Muscle layer of duodenum (tissue), 2 donors: ENCODE measurements around the gene PTGDR.

Experiments
- H3K27ac ChIP-seq: one replicate; pipeline ENCODE4 v1.7.0; 2013; ENCODE audit warnings: mild to moderate bottlenecking, low read length
- H3K27me3 ChIP-seq: one replicate; pipeline ENCODE4 v1.7.0; 2013; ENCODE audit warnings: low read depth, mild to moderate bottlenecking, control low read depth, low read length
- H3K36me3 ChIP-seq, 2 donors: one replicate each; pipeline ENCODE4 v1.7.0; 2013; ENCODE audit warnings: low read length in 2 of 2, control low read depth in 1 of 2, mild to moderate bottlenecking in 1 of 2; ENCODE audit not compliant: insufficient read depth in 2 of 2, control insufficient read depth in 1 of 2
- H3K4me1 ChIP-seq, 2 donors: one replicate each; pipeline ENCODE4 v1.7.0; 2013; ENCODE audit warnings: low read length in 2 of 2, mild to moderate bottlenecking in 2 of 2, control low read depth in 1 of 2, moderate library complexity in 1 of 2; ENCODE audit not compliant: insufficient read depth in 2 of 2, control insufficient read depth in 1 of 2
- H3K4me3 ChIP-seq, 2 donors: one replicate each; pipeline ENCODE4 v1.7.0; 2013; ENCODE audit warnings: low read length in 2 of 2, low read depth in 1 of 2, mild to moderate bottlenecking in 1 of 2
- H3K9me3 ChIP-seq, 2 donors: one replicate each; pipeline ENCODE4 v1.7.0; 2013; ENCODE audit warnings: low read length in 2 of 2, control low read depth in 1 of 2, mild to moderate bottlenecking in 1 of 2; ENCODE audit not compliant: control insufficient read depth in 1 of 2
- donor health status: healthy.

The PTGDR gene

DNA sequence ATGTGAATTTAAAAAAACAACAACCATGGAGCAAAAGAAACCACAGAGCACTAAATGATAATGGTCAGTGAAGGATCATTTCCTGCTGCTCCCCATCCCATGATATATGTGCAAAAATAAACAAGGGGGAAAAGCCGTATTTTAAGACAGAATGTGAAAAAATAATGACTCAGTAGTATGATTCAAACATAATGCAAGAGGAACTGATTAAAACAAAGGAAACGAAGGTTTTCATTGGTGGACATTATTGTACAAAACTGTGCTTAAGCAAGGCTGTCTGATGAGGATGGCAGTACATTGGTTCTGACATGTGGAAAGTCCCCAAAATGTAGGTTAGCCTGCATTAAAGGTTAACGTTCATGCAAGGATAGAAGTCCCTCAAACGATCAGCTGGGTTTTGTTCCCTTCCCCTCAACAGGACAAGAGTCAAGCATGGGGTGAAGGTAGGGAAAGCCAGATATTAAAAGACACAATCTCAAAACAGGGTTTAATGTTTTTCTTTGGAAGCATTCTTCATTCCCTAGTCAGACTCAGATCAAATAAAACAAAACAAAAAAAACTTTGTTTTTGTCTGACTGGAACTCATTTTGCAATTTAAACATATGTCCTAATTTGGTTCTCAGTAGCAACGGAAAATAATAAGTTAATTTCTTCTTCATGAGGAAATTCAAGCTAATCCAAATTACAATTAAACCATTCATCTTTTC is 26.3 kb upstream of the PTGDR start:
- Histone ChIP-seq H3K27ac (no peak overlapping the region), H3K4me1 (no peaks in the 10 kb centered on the region), H3K27me3 (no peaks in the 10 kb centered on the region), H3K9me3 (no peaks in the 10 kb centered on the region), H3K36me3 (peaks cover 0 to 4% of the 10 kb centered on the region in 2 donors), H3K4me3 (no peak overlapping the region)

- Histone ChIP-seq H3K27ac (no peak overlapping the region), H3K4me1 (no peaks in the 10 kb centered on the region), H3K4me3 (no peak overlapping the region), H3K9me3 (no peaks in the 10 kb centered on the region), H3K36me3 (peaks cover 0 to 4% of the 10 kb centered on the region in 2 donors), H3K27me3 (no peaks in the 10 kb centered on the region)
Observed at GRCh38 chr14:52244328-52244727, 23.2 kb upstream of the PTGDR start.

- Histone ChIP-seq H3K27me3 (no peaks in the 10 kb centered on the region), H3K9me3 (no peaks in the 10 kb centered on the region), H3K4me1 (no peaks in the 10 kb centered on the region), H3K36me3 (peaks cover 0 to 4% of the 10 kb centered on the region in 2 donors), H3K4me3 (no peak overlapping the region), H3K27ac (no peak overlapping the region)
Observed at GRCh38 chr14:52244997-52245396, 22.5 kb upstream of the PTGDR start.

DNA sequence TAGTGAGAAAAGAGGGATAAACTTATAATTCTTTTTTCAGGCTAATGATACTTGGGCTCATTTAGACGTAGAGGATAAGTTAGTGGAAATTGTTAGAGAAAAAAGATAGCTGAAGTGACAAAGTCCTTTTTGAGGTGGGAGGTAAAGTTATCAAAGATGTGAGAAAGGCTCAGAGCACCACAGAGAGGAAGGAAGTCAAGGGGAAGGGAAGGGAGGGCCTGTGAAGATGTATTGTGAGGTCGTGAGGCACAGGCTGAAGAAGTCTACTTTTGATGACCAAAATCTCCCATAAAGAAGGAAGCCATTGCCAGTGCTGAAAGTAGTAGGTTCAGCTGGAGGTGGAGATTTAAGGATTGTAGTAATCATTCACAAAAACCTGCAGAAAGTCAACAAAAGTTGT is 19.4 kb upstream of the PTGDR start:
- Histone ChIP-seq H3K27me3 (no peaks in the 10 kb centered on the region), H3K27ac (no peak overlapping the region), H3K4me3 (no peak overlapping the region), H3K36me3 (no peaks in the 10 kb centered on the region), H3K9me3 (no peaks in the 10 kb centered on the region), H3K4me1 (no peaks in the 10 kb centered on the region)

DNA sequence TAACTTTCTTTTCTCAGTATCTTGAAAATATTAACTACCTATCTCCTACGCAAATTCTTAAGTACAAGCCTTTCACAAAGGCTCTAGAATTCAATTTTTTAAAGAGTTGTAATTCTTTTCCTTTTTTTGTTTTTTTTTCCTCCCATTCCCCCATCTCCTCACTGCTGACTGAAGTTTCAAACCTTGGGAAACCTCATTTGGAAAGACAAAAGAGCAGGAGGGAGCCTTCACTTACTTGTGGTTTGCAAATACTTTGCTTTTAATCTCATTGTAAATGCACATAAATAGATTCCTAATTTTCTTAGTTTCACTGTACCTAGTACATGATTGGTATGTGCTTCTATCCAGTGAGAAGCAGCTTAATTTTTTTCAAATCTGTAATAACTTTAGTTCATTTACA is 15.8 kb upstream of the PTGDR start:
- Histone ChIP-seq H3K36me3 (no peaks in the 10 kb centered on the region), H3K27me3 (no peaks in the 10 kb centered on the region), H3K9me3 (no peaks in the 10 kb centered on the region), H3K4me1 (no peaks in the 10 kb centered on the region), H3K4me3 (no peak overlapping the region), H3K27ac (no peak overlapping the region)

- H3K4me3 ChIP-seq = no peak overlapping the region
- no peaks in the 10 kb centered on the region for H3K27me3 ChIP-seq
- H3K4me1 ChIP-seq = no peaks in the 10 kb centered on the region
- no peaks in the 10 kb centered on the region for H3K36me3 ChIP-seq
- no peaks in the 10 kb centered on the region for H3K9me3 ChIP-seq
- H3K27ac ChIP-seq = no peak overlapping the region
Observed at GRCh38 chr14:52253503-52253902, 14.0 kb upstream of the PTGDR start.

GRCh38 chr14:52254086-52254485 is 13.4 kb upstream of the PTGDR start:
- H3K27me3 ChIP-seq = no peaks in the 10 kb centered on the region
- no peak overlapping the region for H3K27ac ChIP-seq
- no peak overlapping the region for H3K4me3 ChIP-seq
- no peaks in the 10 kb centered on the region for H3K9me3 ChIP-seq
- no peaks in the 10 kb centered on the region for H3K4me1 ChIP-seq
- H3K36me3 ChIP-seq = no peaks in the 10 kb centered on the region

- Histone ChIP-seq H3K4me1 (no peaks in the 10 kb centered on the region), H3K4me3 (no peak overlapping the region), H3K27ac (no peak overlapping the region)
Observed at GRCh38 chr14:52258783-52259182, 8.7 kb upstream of the PTGDR start.

DNA sequence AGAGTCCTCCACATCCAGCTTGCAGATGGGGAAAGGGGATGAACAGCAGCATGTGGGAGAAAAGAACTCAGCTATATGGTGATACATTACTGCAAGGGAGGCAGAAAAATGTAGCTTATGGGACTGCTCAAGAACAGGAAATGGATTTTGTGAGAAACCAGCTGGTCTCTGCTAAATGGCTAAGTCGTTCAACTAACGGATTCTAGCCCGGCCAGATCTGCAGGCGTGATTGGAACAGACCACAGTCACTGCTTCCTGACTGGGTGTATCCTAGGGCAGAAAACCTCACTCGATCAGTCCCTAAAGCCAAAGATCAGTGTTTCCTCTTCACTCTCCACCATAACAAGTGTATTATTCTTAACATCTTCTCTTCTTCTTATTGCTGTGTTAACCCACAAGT is 8.1 kb upstream of the PTGDR start:
- no peaks in the 10 kb centered on the region for H3K4me1 ChIP-seq
- H3K36me3 ChIP-seq = no peaks in the 10 kb centered on the region
- H3K9me3 ChIP-seq = no peaks in the 10 kb centered on the region
- no peak overlapping the region for H3K27ac ChIP-seq
- H3K4me3 ChIP-seq = no peak overlapping the region
- no peaks in the 10 kb centered on the region for H3K27me3 ChIP-seq

More at GRCh38 chr14:52258783-52259182, 8.7 kb upstream of the PTGDR start:
- H3K36me3 ChIP-seq = no peaks in the 10 kb centered on the region
- no peaks in the 10 kb centered on the region for H3K9me3 ChIP-seq
- H3K27me3 ChIP-seq = no peaks in the 10 kb centered on the region

- no peaks in the 10 kb centered on the region for H3K9me3 ChIP-seq
- H3K4me1 ChIP-seq = peaks cover 5 to 9% of the 10 kb centered on the region in 2 donors
- no peak overlapping the region for H3K4me3 ChIP-seq
- no peaks in the 10 kb centered on the region for H3K36me3 ChIP-seq
- no peaks in the 10 kb centered on the region for H3K27me3 ChIP-seq
- H3K27ac ChIP-seq = no peak overlapping the region
Observed at GRCh38 chr14:52262600-52262999, 4.9 kb upstream of the PTGDR start.

- Histone ChIP-seq H3K27ac (no peak overlapping the region), H3K4me1 (peaks cover 5 to 15% of the 10 kb centered on the region in 2 donors), H3K27me3 (no peaks in the 10 kb centered on the region), H3K36me3 (no peaks in the 10 kb centered on the region), H3K9me3 (no peaks in the 10 kb centered on the region), H3K4me3 (no peak overlapping the region)
Observed at GRCh38 chr14:52263190-52263589, 4.3 kb upstream of the PTGDR start.

GRCh38 chr14:52265253-52265652 is 2.2 kb upstream of the PTGDR start:
- Histone ChIP-seq H3K4me3 (no peak overlapping the region), H3K27me3 (peaks cover 3% of the 10 kb centered on the region), H3K36me3 (no peaks in the 10 kb centered on the region), H3K9me3 (no peaks in the 10 kb centered on the region), H3K4me1 (peaks cover 5 to 26% of the 10 kb centered on the region in 2 donors), H3K27ac (no peak overlapping the region)
